NT2/D1 (cell line): ENCODE measurements around the gene PEAK3.
"Not testable (repeated sequence)": the region's sequence is repeated elsewhere in the genome, so short reads cannot be mapped to it uniquely, and the experiment has no call there.

Experiments
- DNase-seq: peaks from one replicate; pipeline ENCODE4 v3.0.0-alpha.2; 2011; ENCODE audit warnings: low read depth, low spot score
- H3K27me3 ChIP-seq: 2 replicates; pipeline ENCODE4 v1.6.0; 2011; ENCODE audit warnings: mild to moderate bottlenecking; ENCODE audit not compliant: insufficient read length, insufficient read depth
- H3K36me3 ChIP-seq: 2 replicates; pipeline ENCODE4 v1.6.1; 2011; ENCODE audit warnings: mild to moderate bottlenecking, low read length, mixed read lengths; ENCODE audit not compliant: insufficient read depth, insufficient read length
- H3K4me1 ChIP-seq: 2 replicates; pipeline ENCODE4 v1.5.1; 2011; ENCODE audit not compliant: insufficient read depth, insufficient read length
- H3K4me3 ChIP-seq: 2 replicates; pipeline ENCODE4 v1.5.1; 2011; ENCODE audit warnings: low read depth; ENCODE audit not compliant: insufficient read length
- H3K9ac ChIP-seq: 2 replicates; pipeline ENCODE4 v1.6.0; 2011; ENCODE audit warnings: low read depth; ENCODE audit not compliant: insufficient read length
- H3K9me3 ChIP-seq: 2 replicates; pipeline ENCODE4 v1.5.1; 2011; ENCODE audit warnings: mild to moderate bottlenecking, low read length; ENCODE audit not compliant: insufficient read depth
- SUZ12 ChIP-seq: IDR thresholded peaks from 2 replicates; pipeline ENCODE4 v1.6.1; 2011; ENCODE audit not compliant: insufficient read length, insufficient read depth; ENCODE audit errors: extremely low read depth
- YY1 ChIP-seq: IDR thresholded peaks from 2 replicates; pipeline ENCODE4 v1.6.1; 2011; ENCODE audit not compliant: insufficient read length, insufficient read depth
- ZNF274 ChIP-seq: IDR thresholded peaks from 2 replicates; pipeline ENCODE4 v1.6.1; 2011; ENCODE audit warnings: mild to moderate bottlenecking, low read depth, low read length

The PEAK3 gene

GRCh38 chr19:2288338-2288817, 6.4 kb upstream of the PEAK3 start:
- Histone ChIP-seq H3K4me1 (peaks cover 20% of the 10 kb centered on the region), H3K9ac (no peak overlapping the region), H3K27me3 (peaks cover 76% of the 10 kb centered on the region), H3K4me3 (no peak overlapping the region), H3K36me3 (no peaks in the 10 kb centered on the region), H3K9me3 (no peaks in the 10 kb centered on the region)
- no peak for DNase-seq
- TF ChIP-seq SUZ12 (no peak), YY1 (no peak), ZNF274 (no peak)

- H3K4me1 ChIP-seq: peaks cover 20% of the 10 kb centered on the region
- TF ChIP-seq YY1: no peak
- no peak for TF ChIP-seq ZNF274
- no peak for TF ChIP-seq SUZ12
- no peak for DNase-seq
Observed at GRCh38 chr19:2287585-2288337, 5.8 kb upstream of the PEAK3 start.

GRCh38 chr19:2286402-2287140, 4.6 kb upstream of the PEAK3 start:
- H3K36me3 ChIP-seq: no peaks in the 10 kb centered on the region
- no peak for DNase-seq
- no peaks in the 10 kb centered on the region for H3K9me3 ChIP-seq
- H3K4me3 ChIP-seq: no peak overlapping the region
- no peak overlapping the region for H3K9ac ChIP-seq
- peaks cover 79% of the 10 kb centered on the region for H3K27me3 ChIP-seq
- peaks cover 20% of the 10 kb centered on the region for H3K4me1 ChIP-seq
- TF ChIP-seq YY1: no peak
- no peak for TF ChIP-seq ZNF274
- no peak for TF ChIP-seq SUZ12

More at GRCh38 chr19:2287585-2288337, 5.8 kb upstream of the PEAK3 start:
- Histone ChIP-seq H3K27me3 (peaks cover 78% of the 10 kb centered on the region), H3K4me3 (no peak overlapping the region), H3K9ac (no peak overlapping the region), H3K9me3 (no peaks in the 10 kb centered on the region), H3K36me3 (no peaks in the 10 kb centered on the region)

GRCh38 chr19:2283835-2284507, 2.0 kb upstream of the PEAK3 start:
- Histone ChIP-seq H3K9me3 (no peaks in the 10 kb centered on the region), H3K27me3 (peaks cover 54% of the 10 kb centered on the region), H3K4me1 (peaks cover 3% of the 10 kb centered on the region), H3K9ac (no peak overlapping the region), H3K4me3 (no peak overlapping the region), H3K36me3 (no peaks in the 10 kb centered on the region)
- TF ChIP-seq YY1: no peak
- no peak for TF ChIP-seq ZNF274
- no peak for TF ChIP-seq SUZ12
- DNase-seq: no peak

GRCh38 chr19:2282862-2283237, 875 bp upstream of the PEAK3 start:
- no peak for DNase-seq

GRCh38 chr19:2281265-2282061, 512 bp downstream of the PEAK3 start:
- Histone ChIP-seq H3K4me3 (peak overlapping the region; percentile 28), H3K9ac (peak overlapping the region; percentile 59), H3K27me3 (peaks cover 30% of the 10 kb centered on the region)
- not testable (repeated sequence) for H3K9me3 ChIP-seq, H3K4me1 ChIP-seq, H3K36me3 ChIP-seq, DNase-seq

More at GRCh38 chr19:2282862-2283237, 875 bp upstream of the PEAK3 start:
- Histone ChIP-seq H3K9me3 (no peaks in the 10 kb centered on the region), H3K4me3 (no peak overlapping the region), H3K4me1 (peaks cover 1% of the 10 kb centered on the region), H3K9ac (no peak overlapping the region), H3K36me3 (no peaks in the 10 kb centered on the region), H3K27me3 (peaks cover 43% of the 10 kb centered on the region)
- no peak for TF ChIP-seq YY1
- TF ChIP-seq ZNF274: no peak
- no peak for TF ChIP-seq SUZ12

- Histone ChIP-seq H3K9ac (no peak overlapping the region), H3K4me3 (no peak overlapping the region), H3K4me1 (peaks cover 6% of the 10 kb centered on the region), H3K27me3 (peaks cover 23% of the 10 kb centered on the region), H3K36me3 (peaks cover 4% of the 10 kb centered on the region), H3K9me3 (no peaks in the 10 kb centered on the region)
- DNase-seq: no peak
- no peak for TF ChIP-seq ZNF274
- no peak for TF ChIP-seq SUZ12
- TF ChIP-seq YY1: no peak
Observed at GRCh38 chr19:2280633-2281264, 1.2 kb downstream of the PEAK3 start.
